ENCODE data around the gene GRM7.

The GRM7 gene

GRCh38 chr3:7682822-7683229, 821.9 kb downstream of the GRM7 start:
- H3K27ac Mint-ChIP-seq, result no peak overlapping the region
- peaks cover 2% of the 10 kb centered on the region for H3K9me3 Mint-ChIP-seq
- no peaks in the 10 kb centered on the region for H3K27me3 Mint-ChIP-seq
- no peak overlapping the region for H3K4me3 Mint-ChIP-seq
- H3K36me3 Mint-ChIP-seq, result no peaks in the 10 kb centered on the region
- no peak for ATAC-seq
- H3K4me1 Mint-ChIP-seq, result no peaks in the 10 kb centered on the region

- Mint-ChIP-seq H3K27ac (no peak overlapping the region), H3K36me3 (no peaks in the 10 kb centered on the region), H3K4me3 (no peak overlapping the region), H3K27me3 (no peaks in the 10 kb centered on the region), H3K4me1 (no peaks in the 10 kb centered on the region), H3K9me3 (peaks cover 2% of the 10 kb centered on the region)
- ATAC-seq, result no peak
Observed at GRCh38 chr3:7683426-7683825, 822.5 kb downstream of the GRM7 start.

- no peaks in the 10 kb centered on the region for H3K27me3 Mint-ChIP-seq
- no peaks in the 10 kb centered on the region for H3K36me3 Mint-ChIP-seq
- no peaks in the 10 kb centered on the region for H3K4me1 Mint-ChIP-seq
- peaks cover 2% of the 10 kb centered on the region for H3K9me3 Mint-ChIP-seq
- H3K27ac Mint-ChIP-seq, result no peak overlapping the region
- H3K4me3 Mint-ChIP-seq, result no peak overlapping the region
- no peak for ATAC-seq
Observed at GRCh38 chr3:7684182-7684715, 823.3 kb downstream of the GRM7 start.

GRCh38 chr3:7687428-7688147, 826.7 kb downstream of the GRM7 start:
- Mint-ChIP-seq H3K36me3 (no peaks in the 10 kb centered on the region), H3K27me3 (no peaks in the 10 kb centered on the region), H3K27ac (no peak overlapping the region), H3K4me3 (no peak overlapping the region), H3K9me3 (no peaks in the 10 kb centered on the region), H3K4me1 (no peaks in the 10 kb centered on the region)
- ATAC-seq, result no peak

- Mint-ChIP-seq H3K4me1 (no peaks in the 10 kb centered on the region), H3K36me3 (no peaks in the 10 kb centered on the region), H3K27me3 (no peaks in the 10 kb centered on the region), H3K4me3 (no peak overlapping the region), H3K9me3 (no peaks in the 10 kb centered on the region), H3K27ac (no peak overlapping the region)
- ATAC-seq, result no peak
Observed at GRCh38 chr3:7692866-7693265, 832.0 kb downstream of the GRM7 start.

- Mint-ChIP-seq H3K9me3 (no peaks in the 10 kb centered on the region), H3K27me3 (no peaks in the 10 kb centered on the region), H3K27ac (no peak overlapping the region), H3K4me3 (no peak overlapping the region), H3K36me3 (no peaks in the 10 kb centered on the region), H3K4me1 (no peaks in the 10 kb centered on the region)
- no peak for ATAC-seq
Observed at GRCh38 chr3:7693976-7694375, 833.1 kb downstream of the GRM7 start.

GRCh38 chr3:7695049-7695448, 834.1 kb downstream of the GRM7 start:
- Mint-ChIP-seq H3K27ac (no peak overlapping the region), H3K4me3 (no peak overlapping the region), H3K4me1 (no peaks in the 10 kb centered on the region), H3K9me3 (no peaks in the 10 kb centered on the region), H3K36me3 (no peaks in the 10 kb centered on the region), H3K27me3 (no peaks in the 10 kb centered on the region)
- no peak for ATAC-seq

GRCh38 chr3:7696320-7696719, 835.4 kb downstream of the GRM7 start:
- Mint-ChIP-seq H3K27ac (no peak overlapping the region), H3K4me3 (no peak overlapping the region), H3K4me1 (no peaks in the 10 kb centered on the region), H3K36me3 (no peaks in the 10 kb centered on the region), H3K9me3 (no peaks in the 10 kb centered on the region), H3K27me3 (no peaks in the 10 kb centered on the region)
- no peak for ATAC-seq

- H3K9me3 Mint-ChIP-seq, result no peaks in the 10 kb centered on the region
- no peak overlapping the region for H3K4me3 Mint-ChIP-seq
- no peak for ATAC-seq
- H3K27ac Mint-ChIP-seq, result no peak overlapping the region
- no peaks in the 10 kb centered on the region for H3K27me3 Mint-ChIP-seq
- no peaks in the 10 kb centered on the region for H3K36me3 Mint-ChIP-seq
- no peaks in the 10 kb centered on the region for H3K4me1 Mint-ChIP-seq
Observed at GRCh38 chr3:7697548-7697947, 836.6 kb downstream of the GRM7 start.

- H3K27me3 Mint-ChIP-seq, result no peaks in the 10 kb centered on the region
- ATAC-seq, result no peak
- no peaks in the 10 kb centered on the region for H3K9me3 Mint-ChIP-seq
- H3K4me3 Mint-ChIP-seq, result no peak overlapping the region
- H3K27ac Mint-ChIP-seq, result no peak overlapping the region
- no peaks in the 10 kb centered on the region for H3K4me1 Mint-ChIP-seq
- H3K36me3 Mint-ChIP-seq, result no peaks in the 10 kb centered on the region
Observed at GRCh38 chr3:7700539-7700938, 839.6 kb downstream of the GRM7 start.

- no peaks in the 10 kb centered on the region for H3K9me3 Mint-ChIP-seq
- H3K4me3 Mint-ChIP-seq, result no peak overlapping the region
- no peak overlapping the region for H3K27ac Mint-ChIP-seq
- ATAC-seq, result no peak
- no peaks in the 10 kb centered on the region for H3K27me3 Mint-ChIP-seq
- H3K4me1 Mint-ChIP-seq, result no peaks in the 10 kb centered on the region
- no peaks in the 10 kb centered on the region for H3K36me3 Mint-ChIP-seq
Observed at GRCh38 chr3:7700977-7701376, 840.1 kb downstream of the GRM7 start.

GRCh38 chr3:7707187-7707586, 846.3 kb downstream of the GRM7 start:
- no peak for ATAC-seq
- Mint-ChIP-seq H3K27ac (no peak overlapping the region), H3K36me3 (no peaks in the 10 kb centered on the region)

GRCh38 chr3:7709376-7710082, 848.6 kb downstream of the GRM7 start:
- no peak for ATAC-seq
- no peak overlapping the region for H3K27ac Mint-ChIP-seq

More at GRCh38 chr3:7707187-7707586, 846.3 kb downstream of the GRM7 start:
- Mint-ChIP-seq H3K27me3 (no peaks in the 10 kb centered on the region), H3K9me3 (no peaks in the 10 kb centered on the region), H3K4me3 (no peak overlapping the region), H3K4me1 (no peaks in the 10 kb centered on the region)

GRCh38 chr3:7710284-7710683, 849.4 kb downstream of the GRM7 start:
- no peaks in the 10 kb centered on the region for H3K4me1 Mint-ChIP-seq
- no peaks in the 10 kb centered on the region for H3K9me3 Mint-ChIP-seq
- H3K27me3 Mint-ChIP-seq, result no peaks in the 10 kb centered on the region
- H3K27ac Mint-ChIP-seq, result no peak overlapping the region
- no peak for ATAC-seq
- H3K4me3 Mint-ChIP-seq, result no peak overlapping the region
- H3K36me3 Mint-ChIP-seq, result no peaks in the 10 kb centered on the region

More at GRCh38 chr3:7709376-7710082, 848.6 kb downstream of the GRM7 start:
- H3K4me1 Mint-ChIP-seq, result no peaks in the 10 kb centered on the region
- H3K36me3 Mint-ChIP-seq, result no peaks in the 10 kb centered on the region
- H3K9me3 Mint-ChIP-seq, result no peaks in the 10 kb centered on the region
- no peaks in the 10 kb centered on the region for H3K27me3 Mint-ChIP-seq
- H3K4me3 Mint-ChIP-seq, result no peak overlapping the region

- H3K4me3 Mint-ChIP-seq, result no peak overlapping the region
- no peak for ATAC-seq
- H3K9me3 Mint-ChIP-seq, result no peaks in the 10 kb centered on the region
Observed at GRCh38 chr3:7713724-7714123, 852.8 kb downstream of the GRM7 start.

More at GRCh38 chr3:7713724-7714123, 852.8 kb downstream of the GRM7 start:
- no peaks in the 10 kb centered on the region for H3K36me3 Mint-ChIP-seq
- H3K27me3 Mint-ChIP-seq, result no peaks in the 10 kb centered on the region
- no peaks in the 10 kb centered on the region for H3K4me1 Mint-ChIP-seq
- no peak overlapping the region for H3K27ac Mint-ChIP-seq
